GM13977 (cell line): ENCODE results near the gene PTPA.

Experiments
- DNase-seq: peaks from one replicate; pipeline ENCODE4 v3.0.0; 2012; ENCODE audit warnings: low spot score
- CTCF ChIP-seq: IDR thresholded peaks from 2 replicates; pipeline ENCODE4 v1.5.1; 2012; ENCODE audit warnings: mild to moderate bottlenecking, control low read depth; ENCODE audit not compliant: insufficient read depth; ENCODE audit errors: extremely low read depth, missing control alignments
- in situ Hi-C: fragments of 300-500 bp; cut with MboI; formaldehyde crosslinking; loops from one replicate; pipeline ENCODE4 v1.12.0; 2022; ENCODE audit warnings: low sequenced_read_pairs, low pct_unique_long_range_greater_than_20kb, mixed read lengths, inconsistent platforms; ENCODE audit not compliant: unreplicated experiment

The PTPA gene

DNA sequence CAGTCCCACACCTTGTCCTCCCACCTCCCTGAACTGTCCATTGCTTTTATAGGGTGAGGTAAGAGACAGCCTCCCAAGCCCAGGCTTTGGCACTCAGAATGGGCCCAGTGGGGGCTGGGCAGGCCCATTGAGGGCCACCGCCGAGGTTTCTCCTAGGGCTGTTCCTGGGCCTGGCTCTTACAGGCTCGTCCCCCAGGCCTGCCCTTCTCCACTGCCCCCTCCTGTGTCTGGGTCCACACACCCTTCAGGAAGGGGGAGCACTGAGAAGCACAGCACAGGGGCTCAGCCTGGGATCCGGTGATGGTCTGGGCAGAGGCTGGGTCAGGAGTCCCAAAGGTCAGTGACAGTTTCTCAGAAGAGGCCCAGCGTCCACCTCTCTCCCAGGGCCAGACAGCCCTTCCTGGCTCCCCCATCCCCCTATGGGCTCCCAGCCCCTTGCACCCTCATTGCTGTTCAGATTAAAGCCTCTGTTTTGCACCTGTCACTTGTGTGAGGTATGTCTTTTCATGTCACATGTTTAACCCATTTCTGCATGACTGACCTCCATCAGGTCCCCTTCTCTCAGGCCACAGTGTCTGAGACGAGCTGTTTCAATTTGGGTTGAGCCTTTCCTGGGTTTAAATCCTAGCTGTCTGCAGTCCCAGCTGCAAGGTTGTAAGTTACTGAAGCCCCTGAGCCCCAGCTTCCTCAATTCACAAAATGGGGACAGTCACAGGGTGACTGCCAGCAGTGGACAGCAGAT, 37.4 kb downstream of the PTPA start:
- peak; percentile 67 for DNase-seq
- no peak for TF ChIP-seq CTCF
- in situ Hi-C loops: loop anchor here (25.0 kb wide), 1 partner anchor 639 kb away; no protein-coding TSS in a partner anchor

- in situ Hi-C loops: loop anchor here (25.0 kb wide), 1 partner anchor 638 kb away; no protein-coding TSS in a partner anchor
- no peak for DNase-seq
Measured at GRCh38 chr9:129149442-129149841, 38.2 kb downstream of the PTPA start.

GRCh38 chr9:129150122-129150521, 38.9 kb downstream of the PTPA start:
- in situ Hi-C loops: no loop called here
- TF ChIP-seq CTCF: no peak
- no peak for DNase-seq

More at GRCh38 chr9:129149442-129149841, 38.2 kb downstream of the PTPA start:
- TF ChIP-seq CTCF: no peak

- no peak for DNase-seq
- in situ Hi-C loops: no loop called here
- TF ChIP-seq CTCF: no peak
Measured at GRCh38 chr9:129150672-129151211, 39.5 kb downstream of the PTPA start.

- in situ Hi-C loops: no loop called here
- TF ChIP-seq CTCF: no peak
- no peak for DNase-seq
Measured at GRCh38 chr9:129151469-129151868, 40.3 kb downstream of the PTPA start.

DNA sequence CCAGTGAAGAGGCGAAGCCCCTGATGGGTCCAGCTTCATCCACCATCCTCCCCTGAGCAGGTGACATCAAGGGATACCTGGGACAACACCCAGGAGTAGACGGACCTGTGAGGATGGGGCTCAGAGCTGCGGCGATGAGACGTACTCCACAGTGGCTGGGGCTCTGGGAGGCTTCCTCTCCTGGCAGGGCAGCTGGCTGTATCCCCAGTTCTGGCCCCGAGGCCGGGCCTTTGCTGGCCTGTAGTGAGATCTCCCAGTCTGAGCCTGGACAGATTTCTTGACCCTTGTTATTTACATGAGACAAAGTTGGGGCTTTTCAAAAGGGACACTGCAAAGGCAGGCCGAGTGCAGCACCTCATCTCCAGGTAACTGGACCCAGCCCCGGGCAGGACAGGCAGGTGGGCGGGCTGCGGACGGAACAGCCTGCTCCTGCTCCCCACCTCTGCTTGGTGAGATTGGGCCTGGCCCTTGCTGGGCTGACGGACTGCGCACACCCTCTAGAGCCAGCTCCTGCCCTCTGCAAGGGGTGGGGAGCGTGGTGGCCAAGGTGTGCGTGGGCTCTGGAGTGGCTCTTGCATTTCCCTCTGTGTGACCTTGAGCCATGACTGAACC, 43.8 kb downstream of the PTPA start:
- in situ Hi-C loops: no loop called here
- TF ChIP-seq CTCF: no peak
- DNase-seq: no peak
